WTC11 (cell line): Measurements from ENCODE around the gene FAM114A1. TPM values are rescaled to one million over a fixed set of nuclear protein-coding genes. Genes with fewer than 3 reads are reported as not detected.

Source experiments
- ATAC-seq: fragments of 200-7000 bp; cut with Tn5 transposase; 2 replicates; pipeline ENCODE4 v1.10.0; 2021; ENCODE audit warnings: mild to moderate bottlenecking, moderate library complexity
- CTCF ChIA-PET: fragments of 300-600 bp; sonication (Branson Sonifier 250); formaldehyde crosslinking; loops from one replicate; lab custom pipeline; 2021; ENCODE audit warnings: antibody characterized with exemption; lab: Charles Lee
- POLR2A ChIA-PET: fragments of 350-600 bp; sonication (Branson Sonifier 250); formaldehyde crosslinking; loops from one replicate; lab custom pipeline; 2021; ENCODE audit warnings: antibody characterized with exemption; lab: Charles Lee
- DNase-seq: peaks from one replicate; pipeline ENCODE4 v3.0.0; 2021; ENCODE audit warnings: low spot score
- H3K27ac Mint-ChIP-seq: 2 replicates; pipeline ENCODE4 v1.8.0; 2021; ENCODE audit warnings: mixed read lengths
- H3K27me3 Mint-ChIP-seq: 2 replicates; pipeline ENCODE4 v1.8.0; 2021; ENCODE audit warnings: low read depth, mild to moderate bottlenecking, moderate library complexity, mixed read lengths
- H3K36me3 Mint-ChIP-seq: 2 replicates; pipeline ENCODE4 v1.8.0; 2021; ENCODE audit warnings: mixed read lengths
- H3K4me1 Mint-ChIP-seq: 2 replicates; pipeline ENCODE4 v1.8.0; 2022; ENCODE audit warnings: mixed read lengths
- H3K4me3 Mint-ChIP-seq: 2 replicates; pipeline ENCODE4 v1.8.0; 2021; ENCODE audit warnings: mild to moderate bottlenecking, moderate library complexity, mixed read lengths
- H3K9me3 Mint-ChIP-seq: 2 replicates; pipeline ENCODE4 v1.8.0; 2021; ENCODE audit warnings: mixed read lengths
- AFF4 ChIP-seq: sonication (generic); formaldehyde crosslinking; IDR thresholded peaks from 2 replicates; pipeline ENCODE4 v1.8.1; 2023; ENCODE audit warnings: mild to moderate bottlenecking, missing genetic modification reagents, borderline replicate concordance
- AR ChIP-seq: fragments of 250-450 bp; sonication (Bioruptor Pico); IDR thresholded peaks from 2 replicates; pipeline ENCODE4 v1.9.0; 2021; ENCODE audit warnings: mild to moderate bottlenecking
- ATF1 ChIP-seq: sonication (generic); formaldehyde crosslinking; IDR thresholded peaks from 2 replicates; pipeline ENCODE4 v1.8.1; 2023; ENCODE audit warnings: mild to moderate bottlenecking, moderate library complexity, missing genetic modification reagents
- ATF2 ChIP-seq: sonication (generic); formaldehyde crosslinking; IDR thresholded peaks from 2 replicates; pipeline ENCODE4 v1.8.1; 2022; ENCODE audit warnings: low read depth, missing genetic modification reagents, borderline replicate concordance
- CREB1 ChIP-seq: sonication (generic); formaldehyde crosslinking; IDR thresholded peaks from 2 replicates; pipeline ENCODE4 v1.8.0; 2023; ENCODE audit warnings: mild to moderate bottlenecking, missing genetic modification reagents
- EMX1 ChIP-seq: fragments of 250-450 bp; sonication (Bioruptor Pico); IDR thresholded peaks from 2 replicates; pipeline ENCODE4 v1.8.0; 2021; ENCODE audit warnings: mild to moderate bottlenecking
- FOXJ3 ChIP-seq: sonication (generic); formaldehyde crosslinking; IDR thresholded peaks from 2 replicates; pipeline ENCODE4 v1.9.0; 2021; ENCODE audit warnings: missing genetic modification reagents, mild to moderate bottlenecking, borderline replicate concordance
- FOXP1 ChIP-seq: sonication (generic); formaldehyde crosslinking; IDR thresholded peaks from 2 replicates; pipeline ENCODE4 v1.8.0; 2022; ENCODE audit warnings: missing genetic modification reagents, mild to moderate bottlenecking, moderate library complexity, borderline replicate concordance
- MYBL2 ChIP-seq: sonication (generic); formaldehyde crosslinking; IDR thresholded peaks from 2 replicates; pipeline ENCODE4 v1.8.1; 2023; ENCODE audit warnings: mild to moderate bottlenecking, moderate library complexity, missing genetic modification reagents
- PREB ChIP-seq: sonication (generic); formaldehyde crosslinking; IDR thresholded peaks from 2 replicates; pipeline ENCODE4 v1.8.1; 2022; ENCODE audit warnings: mild to moderate bottlenecking, missing genetic modification reagents, moderate library complexity, borderline replicate concordance
- ZBTB21 ChIP-seq: sonication (generic); formaldehyde crosslinking; IDR thresholded peaks from 2 replicates; pipeline ENCODE4 v1.8.1; 2023; ENCODE audit warnings: mild to moderate bottlenecking, missing genetic modification reagents, borderline replicate concordance
- total RNA-seq: library from RNA; stranded (reverse); gene quantifications from 3 replicates; pipeline ENCODE4 v1.2.3, GENCODE V29; 2021

FAM114A1 gene
- total RNA-seq, 1 experiment from 2014 or later: 17.6 TPM

GRCh38 chr4:38821739-38822138 lies 45.9 kb upstream of the FAM114A1 start:
- Mint-ChIP-seq H3K27ac (no peak overlapping the region), H3K9me3 (peaks cover 32% of the 10 kb centered on the region), H3K36me3 (peaks cover 7% of the 10 kb centered on the region), H3K27me3 (peaks cover 2% of the 10 kb centered on the region; the same call in 1 of the 2 replicates), H3K4me3 (no peak overlapping the region), H3K4me1 (no peaks in the 10 kb centered on the region)
- ChIA-PET CTCF (no interaction called here), POLR2A (no interaction called here)
- DNase-seq (no peak), ATAC-seq (no peak)
- TF ChIP-seq FOXP1 (CRISPR knock-in tag): no peak
- no peak for TF ChIP-seq PREB (CRISPR knock-in tag)
- TF ChIP-seq ATF2 (CRISPR knock-in tag): no peak
- no peak for TF ChIP-seq EMX1 (CRISPR knock-in tag)
- no peak for TF ChIP-seq MYBL2 (CRISPR knock-in tag)
- no peak for TF ChIP-seq FOXJ3 (CRISPR knock-in tag)
- no peak for TF ChIP-seq AFF4 (CRISPR knock-in tag)
- TF ChIP-seq CREB1: no peak
- TF ChIP-seq ZBTB21: no peak

- peaks cover 7% of the 10 kb centered on the region for H3K36me3 Mint-ChIP-seq
Measured at GRCh38 chr4:38822748-38823303, 44.8 kb upstream of the FAM114A1 start.

More at GRCh38 chr4:38822748-38823303, 44.8 kb upstream of the FAM114A1 start:
- Mint-ChIP-seq H3K27me3 (peaks cover 2% of the 10 kb centered on the region; the same call in 1 of the 2 replicates), H3K9me3 (peaks cover 32% of the 10 kb centered on the region), H3K27ac (no peak overlapping the region), H3K4me3 (no peak overlapping the region), H3K4me1 (no peaks in the 10 kb centered on the region)
- ATAC-seq (no peak), DNase-seq (no peak)
- TF ChIP-seq CREB1 (no peak), FOXJ3 (CRISPR knock-in tag) (no peak), AR (CRISPR knock-in tag) (no peak), ATF1 (CRISPR knock-in tag) (no peak)
- ChIA-PET CTCF (interaction anchor here (0.6 kb wide), 1 partner anchor 61 kb away, joined by 3 read pairs; no protein-coding TSS in a partner anchor), POLR2A (no interaction called here)
